Brain microvascular endothelial cell (primary cell): Measurements from ENCODE around the gene PXT1.
A peak's percentile ranks its signal among the peaks of the same experiment; 100 is the strongest.

Source experiments
- DNase-seq: peaks from one replicate; pipeline ENCODE4 v3.0.0-alpha.2; 2020
- H3K27ac ChIP-seq: fragments of 250-450 bp; sonication (Bioruptor Pico); 2 replicates; pipeline ENCODE4 v1.5.1; 2020; ENCODE audit warnings: mild to moderate bottlenecking, moderate library complexity
- H3K27me3 ChIP-seq: fragments of 250-450 bp; sonication (Bioruptor Pico); replicated peaks from 2 replicates; pipeline ENCODE4 v1.5.1; 2020; ENCODE audit warnings: mild to moderate bottlenecking
- H3K36me3 ChIP-seq: fragments of 250-450 bp; sonication (Bioruptor Pico); replicated peaks from 2 replicates; pipeline ENCODE4 v1.5.1; 2020; ENCODE audit warnings: mild to moderate bottlenecking
- H3K4me3 ChIP-seq: 2 replicates; pipeline ENCODE4 v1.5.1; 2011; ENCODE audit warnings: low read depth, mild to moderate bottlenecking, control low read depth, low read length, moderate library complexity
- in situ Hi-C: cut with HindIII; loops from 2 replicates; pipeline ENCODE4 v1.10.0; 2017; ENCODE audit warnings: low sequenced_read_pairs, low pct_ligation_motif_present
- TF ChIP-seq, protein P1 (sequence below): IDR thresholded peaks from 2 replicates; pipeline ENCODE4 v1.5.1; 2011; ENCODE audit warnings: low read depth, mild to moderate bottlenecking, moderate library complexity, low read length, control low read depth, inconsistent platforms; ENCODE audit errors: missing control alignments

PXT1 gene

DNA sequence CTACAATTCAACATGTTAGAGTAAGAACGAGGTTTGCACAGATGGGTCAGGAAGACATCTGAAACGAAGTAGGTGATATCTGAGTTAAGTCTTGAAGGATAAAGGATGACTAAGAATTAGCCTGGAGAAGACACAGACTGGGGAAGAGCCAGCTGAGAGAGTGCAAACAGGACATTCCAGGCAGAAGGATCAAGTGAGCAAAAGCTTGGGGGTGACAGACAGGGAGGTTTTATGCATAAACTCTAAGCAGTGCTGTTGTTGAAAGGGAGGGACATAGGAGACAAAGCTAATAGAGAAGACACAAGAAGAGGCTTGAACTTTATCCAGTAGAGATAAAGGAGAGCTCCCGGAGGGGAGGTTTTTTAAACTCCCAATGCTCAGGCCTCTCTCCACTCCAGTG, 40.2 kb downstream of the PXT1 start:
- Histone ChIP-seq H3K27ac (no peak overlapping the region), H3K4me3 (no peak overlapping the region), H3K27me3 (no peaks in the 10 kb centered on the region), H3K36me3 (no peaks in the 10 kb centered on the region)
- in situ Hi-C loops, result no loop called here
- TF ChIP-seq, protein P1, sequence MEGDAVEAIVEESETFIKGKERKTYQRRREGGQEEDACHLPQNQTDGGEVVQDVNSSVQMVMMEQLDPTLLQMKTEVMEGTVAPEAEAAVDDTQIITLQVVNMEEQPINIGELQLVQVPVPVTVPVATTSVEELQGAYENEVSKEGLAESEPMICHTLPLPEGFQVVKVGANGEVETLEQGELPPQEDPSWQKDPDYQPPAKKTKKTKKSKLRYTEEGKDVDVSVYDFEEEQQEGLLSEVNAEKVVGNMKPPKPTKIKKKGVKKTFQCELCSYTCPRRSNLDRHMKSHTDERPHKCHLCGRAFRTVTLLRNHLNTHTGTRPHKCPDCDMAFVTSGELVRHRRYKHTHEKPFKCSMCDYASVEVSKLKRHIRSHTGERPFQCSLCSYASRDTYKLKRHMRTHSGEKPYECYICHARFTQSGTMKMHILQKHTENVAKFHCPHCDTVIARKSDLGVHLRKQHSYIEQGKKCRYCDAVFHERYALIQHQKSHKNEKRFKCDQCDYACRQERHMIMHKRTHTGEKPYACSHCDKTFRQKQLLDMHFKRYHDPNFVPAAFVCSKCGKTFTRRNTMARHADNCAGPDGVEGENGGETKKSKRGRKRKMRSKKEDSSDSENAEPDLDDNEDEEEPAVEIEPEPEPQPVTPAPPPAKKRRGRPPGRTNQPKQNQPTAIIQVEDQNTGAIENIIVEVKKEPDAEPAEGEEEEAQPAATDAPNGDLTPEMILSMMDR, result no peak
- no peak for DNase-seq

DNA sequence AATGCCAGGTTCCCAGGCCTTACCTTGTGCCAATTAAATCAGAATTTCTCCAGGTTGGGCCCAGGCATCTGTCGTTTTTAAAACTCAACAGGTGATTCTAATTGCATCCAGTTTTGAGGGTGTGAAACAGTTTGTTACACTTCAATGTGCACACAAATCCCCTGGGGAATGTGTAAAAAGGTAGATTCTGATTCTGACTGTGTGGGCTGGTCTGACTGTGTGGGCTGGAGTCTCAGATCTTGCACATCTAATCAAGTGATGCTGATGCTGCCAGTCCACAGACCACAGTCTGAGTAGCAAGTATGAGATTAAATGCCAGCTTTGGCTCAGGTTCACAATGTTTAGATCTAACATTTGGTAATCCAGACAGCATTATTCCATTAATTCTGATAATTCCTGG, 42.7 kb downstream of the PXT1 start:
- in situ Hi-C loops, result no loop called here

DNA sequence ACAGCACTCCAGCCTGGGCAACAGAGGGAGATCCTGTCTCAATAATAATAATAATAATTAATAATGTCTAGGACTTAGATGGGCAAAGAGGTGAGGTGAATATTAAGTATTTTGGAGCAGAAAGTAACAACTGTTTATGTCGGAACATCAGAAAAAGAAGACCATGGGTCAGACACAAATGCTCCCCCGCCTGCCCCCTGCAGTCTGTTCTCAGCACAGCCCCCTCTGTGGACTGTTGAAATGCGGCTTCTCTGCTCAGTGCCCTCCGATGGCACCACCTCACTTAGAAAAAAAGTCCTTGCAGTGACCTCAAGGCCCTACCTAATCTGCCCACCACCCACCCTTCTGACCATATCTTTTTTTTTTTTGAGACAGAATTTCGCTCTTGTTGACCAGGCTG, 50.0 kb downstream of the PXT1 start:
- TF ChIP-seq, protein P1, result no peak
- H3K27me3 ChIP-seq, result no peaks in the 10 kb centered on the region
- no peak for DNase-seq

More for the DNA sequence above, 42.7 kb downstream of the PXT1 start:
- no peaks in the 10 kb centered on the region for H3K27me3 ChIP-seq
- TF ChIP-seq, protein P1, result no peak
- no peak overlapping the region for H3K4me3 ChIP-seq
- no peaks in the 10 kb centered on the region for H3K36me3 ChIP-seq
- no peak for DNase-seq
- H3K27ac ChIP-seq, result no peak overlapping the region

DNA sequence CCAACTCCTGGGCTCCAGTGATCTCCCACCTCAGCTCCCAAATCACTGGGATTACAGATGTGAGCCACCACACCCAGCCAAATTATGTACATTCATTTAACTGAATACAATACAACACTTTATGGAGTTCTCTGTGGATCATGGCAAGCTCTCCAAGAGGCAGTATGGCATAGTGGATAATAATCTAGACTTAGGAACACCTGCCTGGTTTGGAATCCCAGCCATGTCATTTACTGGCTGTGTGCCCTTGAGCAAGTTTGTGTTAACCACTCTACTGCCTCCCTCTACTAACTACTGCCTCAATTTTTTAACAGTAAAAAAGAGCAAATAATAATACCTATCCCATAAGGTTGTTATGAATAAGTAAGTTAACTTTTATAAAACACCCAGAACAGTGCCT, 53.3 kb downstream of the PXT1 start:
- DNase-seq, result no peak
- Histone ChIP-seq H3K4me3 (no peak overlapping the region), H3K36me3 (no peaks in the 10 kb centered on the region), H3K27ac (no peak overlapping the region), H3K27me3 (peaks cover 2% of the 10 kb centered on the region)
- in situ Hi-C loops, result no loop called here
- TF ChIP-seq, protein P1, result no peak

More for the DNA sequence above, 50.0 kb downstream of the PXT1 start:
- Histone ChIP-seq H3K27ac (no peak overlapping the region), H3K4me3 (no peak overlapping the region), H3K36me3 (no peaks in the 10 kb centered on the region)
- in situ Hi-C loops, result no loop called here

DNA sequence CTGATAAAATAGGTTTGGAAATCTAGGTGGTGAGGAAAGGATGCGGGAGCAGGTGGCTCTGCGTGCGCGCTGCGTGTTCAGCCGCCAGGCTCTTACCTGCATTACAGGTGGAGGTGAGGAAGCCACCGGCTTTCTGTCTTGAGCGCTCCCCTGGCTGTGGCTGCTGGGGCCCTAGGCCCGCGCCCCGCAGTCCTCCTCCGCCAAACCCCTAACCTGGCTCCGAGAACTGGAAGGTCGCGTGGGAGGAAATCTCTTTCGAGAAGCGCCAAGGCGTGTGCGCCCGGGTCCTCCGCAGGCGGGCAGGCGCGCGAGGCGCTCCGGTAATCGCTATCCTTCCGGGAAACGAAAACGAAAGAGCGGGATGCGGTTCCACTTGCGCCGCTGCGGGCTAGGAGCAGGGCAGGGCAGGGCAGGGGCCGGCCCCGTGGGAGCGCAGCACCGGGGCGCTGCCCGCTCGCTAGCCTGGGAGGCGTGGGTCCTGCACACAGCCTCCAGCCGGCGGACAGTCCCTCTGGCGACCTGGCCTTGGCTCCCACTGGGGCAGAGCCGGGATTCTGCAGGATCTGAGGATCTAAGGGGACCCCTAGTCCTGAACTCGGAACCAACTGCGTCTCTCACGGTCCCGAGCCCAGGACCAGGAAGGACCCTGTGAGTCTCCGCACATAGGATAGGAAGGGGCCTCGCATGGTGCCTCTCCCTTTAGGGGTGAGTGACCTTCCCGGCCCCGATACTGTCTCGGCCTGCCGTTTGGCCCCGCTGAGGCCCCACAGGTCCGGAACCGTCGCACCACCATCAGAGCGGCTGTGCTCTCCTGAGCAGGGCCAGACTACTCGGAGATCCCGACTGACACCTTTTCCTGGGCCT, 55.0 kb downstream of the PXT1 start, which contains the start of gene ETV7:
ETV7 (minus strand) TSS at position 230 of the 864 bp plus-strand sequence; CDS start at position 102, 128 bp downstream.
- peaks cover 2% of the 10 kb centered on the region for H3K27me3 ChIP-seq
- peak within 1 kb of the TSS; percentile 60 for H3K4me3 ChIP-seq
- in situ Hi-C loops, result no loop called here
- H3K36me3 ChIP-seq, result no peaks in the 10 kb centered on the region
- no peak within 1 kb of the TSS for H3K27ac ChIP-seq
- DNase-seq, result no peak
- TF ChIP-seq, protein P1, result no peak
